Measurements from ENCODE around the gene RAET1G. TPM values are rescaled to one million over a fixed set of nuclear protein-coding genes. Genes with fewer than 3 reads are reported as not detected.
A peak's percentile ranks its signal among the peaks of the same experiment; 100 is the strongest.
"Not testable (repeated sequence)": the region's sequence is repeated elsewhere in the genome, so short reads cannot be mapped to it uniquely, and the experiment has no call there.

The RAET1G gene
- total and polyA plus RNA-seq, 2 donors (not counting 1 experiment from before 2014, with no cell fraction given) = not detected

DNA sequence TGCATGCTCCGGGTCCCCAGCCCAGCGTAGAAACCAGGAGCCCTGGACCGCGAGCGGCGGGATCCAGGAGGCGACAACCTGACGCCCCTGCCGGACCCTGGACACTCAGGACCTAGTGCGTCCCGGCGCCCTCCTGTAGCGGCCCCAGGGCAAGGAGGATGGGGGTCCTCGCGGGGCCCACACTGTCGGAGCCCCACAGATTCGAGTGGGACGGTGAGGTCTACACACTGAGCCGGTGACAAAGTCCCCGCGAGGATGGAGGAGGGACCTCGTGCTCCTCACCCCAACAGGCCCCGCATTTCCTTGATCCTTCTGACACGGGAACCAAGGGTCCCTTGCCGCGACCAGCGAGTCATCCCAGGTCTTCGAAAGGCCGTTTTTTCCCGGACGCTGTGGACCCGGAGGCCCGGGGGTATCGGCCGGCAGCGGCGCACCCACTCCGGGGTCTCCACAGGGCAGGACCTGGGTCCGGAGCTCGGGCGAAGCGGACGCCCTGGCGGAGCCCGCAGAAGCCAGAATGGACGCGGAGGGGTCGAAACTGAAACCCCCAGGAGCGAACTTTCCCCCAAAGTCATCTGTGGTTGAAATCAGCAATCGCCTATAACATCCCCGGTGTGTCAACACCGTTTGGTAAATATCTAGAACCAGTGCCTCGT lies 31.5 kb upstream of the RAET1G start:
- H3K27me3 Mint-ChIP-seq = peaks cover 72% of the 10 kb centered on the region
- intact Hi-C loops (cut with micrococcal nuclease); H2AFZ ChIP-seq (ENCODE audit: insufficient read depth, low read depth, low read length, poor library complexity, severe bottlenecking); H3K4me3 Mint-ChIP-seq; H3K27ac Mint-ChIP-seq; CTCF ChIA-PET; H3K36me3 ChIP-seq (replicated peaks in 1 of 2; ENCODE audit: control extremely low read depth in 1 of 2, control insufficient read depth in 1 of 2, extremely low read depth in 1 of 2, insufficient read depth in 2 of 2, low read length in 1 of 2); POLR2A ChIA-PET; ATAC-seq (ENCODE audit: low read depth); H3K9ac ChIP-seq (ENCODE audit: low read length); H3K9me3 ChIP-seq (ENCODE audit: control extremely low read depth in 1 of 3, control insufficient read depth in 2 of 3, insufficient read depth in 1 of 3, low read length in 2 of 3); H4K20me1 ChIP-seq (ENCODE audit: control insufficient read depth, insufficient read depth, low read length, poor library complexity, severe bottlenecking); H3K4me1 Mint-ChIP-seq; H3K4me3 ChIP-seq (ENCODE audit: control extremely low read depth in 1 of 5, extremely low read depth in 1 of 5, insufficient read depth in 1 of 5, low read depth in 2 of 5, low read length in 4 of 5); H3K4me1 ChIP-seq (ENCODE audit: control insufficient read depth in 2 of 2, insufficient read depth in 2 of 2, low read length in 2 of 2); DNase-seq; H3K27ac ChIP-seq (ENCODE audit: low read length in 2 of 2); H3K4me2 ChIP-seq (replicated peaks; ENCODE audit: low read depth, low read length, poor library complexity, severe bottlenecking); H3K9me3 Mint-ChIP-seq (ENCODE audit: insufficient read depth); H3K79me2 ChIP-seq (ENCODE audit: control insufficient read depth, insufficient read depth, low read length): not testable (repeated sequence)
- WGBS (ENCODE audit: insufficient coverage) = 5% methylated on average over 7 of the region's 53 CpGs
- peaks cover 0 to 69% (median 48%) of the 10 kb centered on the region in 4 experiments for H3K27me3 ChIP-seq (replicated peaks in 1 of 4; ENCODE audit: control extremely low read depth in 1 of 4, control insufficient read depth in 3 of 4, insufficient read depth in 4 of 4, low read length in 3 of 4)

DNA sequence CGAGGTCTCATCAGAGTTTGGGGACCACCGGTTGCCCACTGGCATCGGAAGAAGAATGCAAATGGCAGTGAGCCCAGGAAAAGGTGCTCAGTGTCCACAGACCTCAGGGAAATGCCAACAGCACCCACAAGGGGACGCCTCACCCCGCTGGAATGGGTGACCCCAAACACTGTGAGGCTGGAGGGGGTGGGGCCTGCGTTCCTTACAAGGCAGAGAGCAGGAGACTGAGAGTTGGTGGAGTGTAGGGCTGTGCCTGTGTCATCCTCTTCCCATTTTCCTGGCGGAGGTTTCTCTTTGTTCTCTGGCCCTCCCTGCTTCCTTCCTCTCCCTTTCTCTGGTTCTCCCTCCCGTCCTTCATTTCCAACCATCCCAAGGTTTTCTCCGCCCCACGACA lies 31.0 kb upstream of the RAET1G start:
- H3K36me3 ChIP-seq (replicated peaks in 1 of 2; ENCODE audit: control extremely low read depth in 1 of 2, control insufficient read depth in 1 of 2, extremely low read depth in 1 of 2, insufficient read depth in 2 of 2, low read length in 1 of 2); H4K20me1 ChIP-seq (ENCODE audit: control insufficient read depth, insufficient read depth, low read length, poor library complexity, severe bottlenecking); H3K9me3 ChIP-seq (ENCODE audit: control extremely low read depth in 1 of 3, control insufficient read depth in 2 of 3, insufficient read depth in 1 of 3, low read length in 2 of 3); H3K4me1 Mint-ChIP-seq; intact Hi-C loops (cut with micrococcal nuclease); H3K79me2 ChIP-seq (ENCODE audit: control insufficient read depth, insufficient read depth, low read length); H3K9me3 Mint-ChIP-seq (ENCODE audit: insufficient read depth); H3K27ac Mint-ChIP-seq; DNase-seq; H3K9ac ChIP-seq (ENCODE audit: low read length); H2AFZ ChIP-seq (ENCODE audit: insufficient read depth, low read depth, low read length, poor library complexity, severe bottlenecking); POLR2A ChIA-PET; H3K27ac ChIP-seq (ENCODE audit: low read length in 2 of 2); CTCF ChIA-PET; H3K4me1 ChIP-seq (ENCODE audit: control insufficient read depth in 2 of 2, insufficient read depth in 2 of 2, low read length in 2 of 2); H3K4me2 ChIP-seq (replicated peaks; ENCODE audit: low read depth, low read length, poor library complexity, severe bottlenecking); H3K4me3 ChIP-seq (ENCODE audit: control extremely low read depth in 1 of 5, extremely low read depth in 1 of 5, insufficient read depth in 1 of 5, low read depth in 2 of 5, low read length in 4 of 5): not testable (repeated sequence)
- Mint-ChIP-seq H3K27me3 (peaks cover 72% of the 10 kb centered on the region), H3K4me3 (peak overlapping the region; percentile 33)
- H3K27me3 ChIP-seq (replicated peaks in 1 of 4; ENCODE audit: control extremely low read depth in 1 of 4, control insufficient read depth in 3 of 4, insufficient read depth in 4 of 4, low read length in 3 of 4) = peaks cover 0 to 64% (median 43%) of the 10 kb centered on the region in 4 experiments
- WGBS (ENCODE audit: insufficient coverage) = no CpG with 5 or more reads among the region's 10 CpGs
- ATAC-seq (ENCODE audit: low read depth) = peak; percentile 77

DNA sequence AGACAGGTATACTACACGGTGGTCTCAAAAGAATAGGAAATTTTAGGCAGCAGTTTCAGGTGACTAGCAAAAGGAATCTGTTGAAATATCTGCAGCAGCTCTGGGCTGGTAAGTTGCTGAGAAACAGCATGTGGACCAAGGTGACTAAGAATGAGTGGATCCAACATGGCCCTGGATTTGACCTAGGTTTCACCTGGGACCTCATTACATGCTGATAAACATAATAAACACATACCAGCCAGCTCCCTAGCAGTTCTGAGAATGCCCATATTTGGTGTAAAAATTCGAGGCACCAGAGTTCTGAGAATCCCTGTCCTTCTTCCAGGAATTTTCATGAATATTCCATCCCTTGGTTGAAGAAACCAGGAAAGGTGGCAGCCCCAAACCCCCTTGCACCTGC lies 30.5 kb upstream of the RAET1G start:
- H3K4me2 ChIP-seq (replicated peaks; ENCODE audit: low read depth, low read length, poor library complexity, severe bottlenecking); H3K9ac ChIP-seq (ENCODE audit: low read length); DNase-seq; intact Hi-C loops (cut with micrococcal nuclease); CTCF ChIA-PET; H3K4me1 ChIP-seq (ENCODE audit: control insufficient read depth in 2 of 2, insufficient read depth in 2 of 2, low read length in 2 of 2); H3K27ac ChIP-seq (ENCODE audit: low read length in 2 of 2); H3K79me2 ChIP-seq (ENCODE audit: control insufficient read depth, insufficient read depth, low read length); H3K36me3 ChIP-seq (replicated peaks in 1 of 2; ENCODE audit: control extremely low read depth in 1 of 2, control insufficient read depth in 1 of 2, extremely low read depth in 1 of 2, insufficient read depth in 2 of 2, low read length in 1 of 2); H3K27ac Mint-ChIP-seq; ATAC-seq (ENCODE audit: low read depth); H2AFZ ChIP-seq (ENCODE audit: insufficient read depth, low read depth, low read length, poor library complexity, severe bottlenecking); H3K9me3 ChIP-seq (ENCODE audit: control extremely low read depth in 1 of 3, control insufficient read depth in 2 of 3, insufficient read depth in 1 of 3, low read length in 2 of 3); H4K20me1 ChIP-seq (ENCODE audit: control insufficient read depth, insufficient read depth, low read length, poor library complexity, severe bottlenecking); H3K4me3 ChIP-seq (ENCODE audit: control extremely low read depth in 1 of 5, extremely low read depth in 1 of 5, insufficient read depth in 1 of 5, low read depth in 2 of 5, low read length in 4 of 5); H3K4me1 Mint-ChIP-seq; POLR2A ChIA-PET; H3K9me3 Mint-ChIP-seq (ENCODE audit: insufficient read depth): not testable (repeated sequence)
- H3K27me3 ChIP-seq (replicated peaks in 1 of 4; ENCODE audit: control extremely low read depth in 1 of 4, control insufficient read depth in 3 of 4, insufficient read depth in 4 of 4, low read length in 3 of 4) = peaks cover 0 to 66% (median 44%) of the 10 kb centered on the region in 4 experiments
- Mint-ChIP-seq H3K27me3 (peaks cover 73% of the 10 kb centered on the region), H3K4me3 (peak overlapping the region; percentile 33)
- WGBS (ENCODE audit: insufficient coverage) = 17% methylated on average over 1 of the region's 2 CpGs

Measured in B cell (primary cell).